ENCODE results near the gene PYDC1. TPM values are rescaled to one million over a fixed set of nuclear protein-coding genes. Genes with fewer than 3 reads are reported as not detected.

The PYDC1 gene
- total and polyA plus RNA-seq, 2 of the 8 experiments (the other 6 are each of a cell fraction or from before 2014, with no cell fraction given), result 3.5 to 11.1 TPM

DNA sequence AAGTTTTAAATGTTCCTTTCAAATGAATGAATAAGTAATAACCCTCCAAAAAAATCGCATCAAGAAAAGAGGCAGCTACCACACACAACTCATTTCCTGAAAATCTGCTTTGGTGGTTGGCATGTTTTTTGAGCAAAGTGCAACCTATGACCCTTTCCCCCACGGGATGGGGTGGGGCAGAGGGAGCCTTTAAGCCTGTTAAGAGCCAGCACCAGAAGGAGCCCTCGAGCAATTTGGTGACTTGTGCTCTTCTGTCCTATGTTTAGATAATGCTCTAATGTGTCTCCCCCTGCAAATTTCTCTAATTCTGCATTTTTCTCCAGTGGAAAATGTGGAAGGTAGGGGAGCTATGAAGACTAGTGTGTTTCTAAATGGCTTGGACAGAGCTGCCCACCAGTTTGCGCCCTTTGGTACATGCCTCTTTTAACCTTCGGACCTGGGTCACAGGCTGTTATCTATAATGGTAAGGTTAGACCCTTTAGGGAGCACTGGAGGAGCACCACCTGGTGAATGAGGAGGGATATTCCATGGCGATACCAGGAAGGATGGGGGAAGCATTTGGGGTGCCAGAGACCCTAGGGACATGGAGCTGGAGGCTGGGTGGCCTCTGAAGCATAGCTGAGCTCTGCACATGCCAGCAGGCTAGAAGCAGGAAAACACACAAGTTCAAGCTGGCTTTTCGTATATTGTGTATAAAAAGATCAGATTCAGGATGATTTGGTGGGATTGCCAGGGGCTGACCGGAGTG lies 15.9 kb downstream of the PYDC1 start:
- TF ChIP-seq RAD21 (IDR thresholded peaks at IDR 0.05 in 1 of 2, conservative IDR thresholded peaks at IDR 0.05 in 1 of 2; ENCODE audit: low read depth in 2 of 2, low read length in 2 of 2) (0 out of 4 replicates have a peak, but pooled peaks of 1 of the 2 experiments have one; percentile 8), POLR2A (IDR thresholded peaks at IDR 0.05; ENCODE audit: control extremely low read depth in 1 of 2, low read depth in 2 of 2, low read length in 2 of 2) (no peak)
- peaks cover 0 to 7% (median 4%) of the 10 kb centered on the region in 4 experiments; a peak in 5 of 7 replicates for H3K4me1 ChIP-seq (replicated peaks in 1 of 4; ENCODE audit: control insufficient read depth in 3 of 4, insufficient read depth in 4 of 4, low read length in 3 of 4)
- 0 out of 4 replicates have a peak, but pooled peaks cover 0 to 3% of the 10 kb centered on the region in 2 experiments for H3K79me2 ChIP-seq (ENCODE audit: control insufficient read depth in 1 of 2, insufficient read depth in 2 of 2, low read length in 2 of 2)
- peaks cover 3 to 11% of the 10 kb centered on the region in 2 experiments for H4K20me1 ChIP-seq (replicated peaks in 1 of 2; ENCODE audit: control insufficient read depth in 1 of 2, insufficient read depth in 2 of 2, low read length in 2 of 2)
- POLR2A ChIA-PET (ENCODE audit: partially characterized antibody), result interaction anchor here (0.7 to 24.0 kb wide), 24 partner anchors 4 to 251 kb away, joined by 3 to 430 read pairs (median 4); partner anchors contain the start of genes FUS, KAT8, ORAI3 and PYCARD
- H4K91ac ChIP-seq (replicated peaks; ENCODE audit: insufficient read length, low read length), result no peak overlapping the region
- H3K27me3 ChIP-seq (replicated peaks in 1 of 4; ENCODE audit: control insufficient read depth in 3 of 4, extremely low read depth in 1 of 4, insufficient read depth in 3 of 4, low read length in 3 of 4), result peaks cover 0 to 6% (median 3%) of the 10 kb centered on the region in 4 experiments; a peak in 3 of 7 replicates
- CTCF ChIA-PET (ENCODE audit: partially characterized antibody), result interaction anchor here (0.6 to 4.1 kb wide), 12 partner anchors 11 to 668 kb away, joined by 3 to 10 read pairs (median 4); partner anchors contain the start of genes PYDC1 and ZNF843
- H3K36me3 ChIP-seq (ENCODE audit: control insufficient read depth in 2 of 4, insufficient read depth in 4 of 4, low read length in 3 of 4), result peaks cover 0 to 8% (median 5%) of the 10 kb centered on the region in 4 experiments; a peak in 6 of 8 replicates
- no peak overlapping the region for H3K4ac ChIP-seq (replicated peaks; ENCODE audit: insufficient read length, low read depth, low read length)
- peak overlapping the region; percentile 68; the same call in 1 of the 2 replicates for H2BK12ac ChIP-seq (ENCODE audit: low read depth, low read length)
- peak overlapping the region; percentile 90 to 98 for H3K4me2 ChIP-seq (ENCODE audit: insufficient read depth in 1 of 2, low read depth in 2 of 2, low read length in 2 of 2)
- H2AK5ac ChIP-seq (ENCODE audit: low read depth, low read length), result 0 out of 2 replicates have a peak overlapping the region, but pooled peaks have one; percentile 53
- H3K9ac ChIP-seq (replicated peaks in 1 of 4; ENCODE audit: extremely low read depth in 1 of 4, low read depth in 3 of 4, low read length in 3 of 4), result no peak overlapping the region; a peak in 1 of 7 replicates
- H4K8ac ChIP-seq (ENCODE audit: extremely low read depth, insufficient read depth, low read length), result no peak overlapping the region
- no peak overlapping the region for H2BK120ac ChIP-seq (replicated peaks; ENCODE audit: low read depth, low read length)
- no peak overlapping the region for H3K56ac ChIP-seq (replicated peaks; ENCODE audit: insufficient read length, low read depth, low read length)
- H3K23ac ChIP-seq (ENCODE audit: insufficient read length), result no peak overlapping the region
- H2AFZ ChIP-seq (ENCODE audit: low read length), result no peak overlapping the region
- no peaks in the 10 kb centered on the region for H3K9me3 ChIP-seq (ENCODE audit: insufficient read depth in 2 of 2, low read depth in 1 of 2, low read length in 1 of 2)
- 88% methylated on average over 8 of the region's 8 CpGs; no CpG with 5 or more reads in 1 of the 2 experiments for WGBS, 2 experiments (ENCODE audit: extremely low coverage in 1 of 2, insufficient coverage in 1 of 2, insufficient read length in 1 of 2, insufficient replicate concordance in 2 of 2, low coverage in 1 of 2, low lambda C conversion rate in 2 of 2, missing lambda C conversion rate in 1 of 2)
- H3K79me1 ChIP-seq (ENCODE audit: low read depth, low read length), result peaks cover 9% of the 10 kb centered on the region
- FAIRE-seq (no peak), DNase-seq (ENCODE audit: low read depth in 1 of 2, low spot score in 2 of 2) (no peak)
- no peak overlapping the region for H2BK15ac ChIP-seq (ENCODE audit: low read length)
- H3K23me2 ChIP-seq (ENCODE audit: low read depth, low read length), result peaks cover 15% of the 10 kb centered on the region; the same call in 1 of the 2 replicates
- peak overlapping the region; percentile 58 for H2BK5ac ChIP-seq (ENCODE audit: low read depth, low read length)
- no peak overlapping the region for H3K18ac ChIP-seq (ENCODE audit: extremely low read depth, low read length)
- H3K27ac ChIP-seq (ENCODE audit: low read depth, low read length), result no peak overlapping the region
- H3K14ac ChIP-seq (ENCODE audit: insufficient read length), result no peak overlapping the region
- no peak overlapping the region for H2BK20ac ChIP-seq (ENCODE audit: low read length)
- H4K5ac ChIP-seq (ENCODE audit: insufficient read length, low read depth, low read length), result peak overlapping the region; percentile 18
- H3K4me3 ChIP-seq (ENCODE audit: extremely low read depth in 1 of 4, insufficient read depth in 2 of 4, low read depth in 3 of 4, low read length in 4 of 4), result peak overlapping the region in 2 of 4 experiments; percentile 61 to 74; a peak in 5 of 8 replicates

Measured in H1 (cell line).